ENCODE measurements around the gene FBXL20. TPM values are rescaled to one million over a fixed set of nuclear protein-coding genes. Genes with fewer than 3 reads are reported as not detected.
"Not testable (repeated sequence)": the region's sequence is repeated elsewhere in the genome, so short reads cannot be mapped to it uniquely, and the experiment has no call there.

Gene FBXL20
- total RNA-seq, 2 experiments from 2014 or later: 17.4 to 18.3 TPM

- ChIA-PET CTCF (interaction anchor here (1.1 kb wide), 1 partner anchor 212 kb away, joined by 3 read pairs; no protein-coding TSS in a partner anchor), POLR2A (no interaction called here)
- no peak for DNase-seq
- Mint-ChIP-seq H3K27me3 (no peaks in the 10 kb centered on the region), H3K9me3 (no peaks in the 10 kb centered on the region), H3K4me1 (ENCODE audit: low read depth) (peaks cover 26% of the 10 kb centered on the region), H3K27ac (no peak overlapping the region), H3K36me3 (no peaks in the 10 kb centered on the region), H3K4me3 (no peak overlapping the region)
- intact Hi-C loops (cut with micrococcal nuclease): no loop called here
Measured at GRCh38 chr17:39376434-39376833, 25.0 kb downstream of the FBXL20 start.

GRCh38 chr17:39367805-39368204 is 33.6 kb downstream of the FBXL20 start:
- intact Hi-C loops (cut with micrococcal nuclease); H3K36me3 Mint-ChIP-seq; POLR2A ChIA-PET; H3K27ac Mint-ChIP-seq; DNase-seq; CTCF ChIA-PET; H3K4me3 Mint-ChIP-seq; H3K27me3 Mint-ChIP-seq; H3K9me3 Mint-ChIP-seq; H3K4me1 Mint-ChIP-seq (ENCODE audit: low read depth): not testable (repeated sequence)

- no peak overlapping the region for H3K4me3 Mint-ChIP-seq
- H3K36me3 Mint-ChIP-seq: no peaks in the 10 kb centered on the region
- ChIA-PET CTCF (interaction anchor here (1.6 kb wide), 1 partner anchor 82 kb away, joined by 4 read pairs; no protein-coding TSS in a partner anchor), POLR2A (no interaction called here)
- no peak for DNase-seq
- no peaks in the 10 kb centered on the region for H3K9me3 Mint-ChIP-seq
- intact Hi-C loops (cut with micrococcal nuclease): no loop called here
- no peak overlapping the region for H3K27ac Mint-ChIP-seq
- H3K27me3 Mint-ChIP-seq: no peaks in the 10 kb centered on the region
- no peaks in the 10 kb centered on the region for H3K4me1 Mint-ChIP-seq (ENCODE audit: low read depth)
Measured at GRCh38 chr17:39365872-39366271, 35.6 kb downstream of the FBXL20 start.

GRCh38 chr17:39365242-39365641 is 36.2 kb downstream of the FBXL20 start:
- intact Hi-C loops (cut with micrococcal nuclease): no loop called here
- ChIA-PET CTCF (no interaction called here), POLR2A (no interaction called here)
- Mint-ChIP-seq H3K27me3 (no peaks in the 10 kb centered on the region), H3K9me3 (no peaks in the 10 kb centered on the region), H3K27ac (no peak overlapping the region), H3K4me1 (ENCODE audit: low read depth) (peaks cover 4% of the 10 kb centered on the region), H3K36me3 (no peaks in the 10 kb centered on the region), H3K4me3 (no peak overlapping the region)
- no peak for DNase-seq

GRCh38 chr17:39364236-39365025 is 37.0 kb downstream of the FBXL20 start:
- Mint-ChIP-seq H3K36me3 (no peaks in the 10 kb centered on the region), H3K27me3 (no peaks in the 10 kb centered on the region), H3K4me3 (no peak overlapping the region), H3K27ac (no peak overlapping the region), H3K9me3 (no peaks in the 10 kb centered on the region), H3K4me1 (ENCODE audit: low read depth) (peaks cover 6% of the 10 kb centered on the region)
- intact Hi-C loops (cut with micrococcal nuclease): no loop called here
- no peak for DNase-seq
- ChIA-PET POLR2A (no interaction called here), CTCF (no interaction called here)

- intact Hi-C loops (cut with micrococcal nuclease): no loop called here
Measured at GRCh38 chr17:39361064-39361463, 40.4 kb downstream of the FBXL20 start.

GRCh38 chr17:39360537-39360936 is 40.9 kb downstream of the FBXL20 start:
- CTCF ChIA-PET: no interaction called here
- no peak for DNase-seq
- Mint-ChIP-seq H3K4me1 (ENCODE audit: low read depth) (peaks cover 6% of the 10 kb centered on the region), H3K27ac (no peak overlapping the region), H3K9me3 (no peaks in the 10 kb centered on the region), H3K27me3 (no peaks in the 10 kb centered on the region), H3K4me3 (no peak overlapping the region), H3K36me3 (no peaks in the 10 kb centered on the region)
- intact Hi-C loops (cut with micrococcal nuclease): no loop called here
- POLR2A ChIA-PET: no interaction called here

More at GRCh38 chr17:39361064-39361463, 40.4 kb downstream of the FBXL20 start:
- no peak for DNase-seq
- Mint-ChIP-seq H3K27ac (no peak overlapping the region), H3K36me3 (no peaks in the 10 kb centered on the region), H3K27me3 (no peaks in the 10 kb centered on the region), H3K9me3 (no peaks in the 10 kb centered on the region), H3K4me3 (no peak overlapping the region), H3K4me1 (ENCODE audit: low read depth) (peaks cover 6% of the 10 kb centered on the region)
- ChIA-PET POLR2A (no interaction called here), CTCF (no interaction called here)

GRCh38 chr17:39359994-39360393 is 41.4 kb downstream of the FBXL20 start:
- ChIA-PET CTCF (no interaction called here), POLR2A (no interaction called here)
- peaks cover 6% of the 10 kb centered on the region for H3K4me1 Mint-ChIP-seq (ENCODE audit: low read depth)
- no peak for DNase-seq
- H3K27ac Mint-ChIP-seq: no peak overlapping the region
- intact Hi-C loops (cut with micrococcal nuclease): no loop called here
- no peaks in the 10 kb centered on the region for H3K9me3 Mint-ChIP-seq
- no peak overlapping the region for H3K4me3 Mint-ChIP-seq
- H3K36me3 Mint-ChIP-seq: no peaks in the 10 kb centered on the region
- H3K27me3 Mint-ChIP-seq: no peaks in the 10 kb centered on the region

- Mint-ChIP-seq H3K4me1 (ENCODE audit: low read depth) (peaks cover 6% of the 10 kb centered on the region), H3K27ac (no peak overlapping the region), H3K9me3 (no peaks in the 10 kb centered on the region), H3K36me3 (no peaks in the 10 kb centered on the region), H3K4me3 (no peak overlapping the region), H3K27me3 (no peaks in the 10 kb centered on the region)
- ChIA-PET POLR2A (interaction anchor here (1.1 kb wide), 1 partner anchor 48 kb away, joined by 3 read pairs; no protein-coding TSS in a partner anchor), CTCF (no interaction called here)
- intact Hi-C loops (cut with micrococcal nuclease): no loop called here
- no peak for DNase-seq
Measured at GRCh38 chr17:39357986-39358385, 43.4 kb downstream of the FBXL20 start.

GRCh38 chr17:39357488-39357887 is 43.9 kb downstream of the FBXL20 start:
- Mint-ChIP-seq H3K27me3 (no peaks in the 10 kb centered on the region), H3K9me3 (no peaks in the 10 kb centered on the region), H3K27ac (no peak overlapping the region), H3K36me3 (no peaks in the 10 kb centered on the region), H3K4me3 (no peak overlapping the region), H3K4me1 (ENCODE audit: low read depth) (peaks cover 6% of the 10 kb centered on the region)
- CTCF ChIA-PET: no interaction called here
- intact Hi-C loops (cut with micrococcal nuclease): no loop called here
- DNase-seq: no peak
- POLR2A ChIA-PET: no interaction called here

GRCh38 chr17:39352986-39353385 is 48.4 kb downstream of the FBXL20 start:
- H3K4me1 Mint-ChIP-seq (ENCODE audit: low read depth): peaks cover 2% of the 10 kb centered on the region
- POLR2A ChIA-PET: no interaction called here

GRCh38 chr17:39352511-39352910 is 48.9 kb downstream of the FBXL20 start:
- Mint-ChIP-seq H3K36me3 (peaks cover 1% of the 10 kb centered on the region), H3K4me1 (ENCODE audit: low read depth) (peaks cover 2% of the 10 kb centered on the region), H3K9me3 (no peaks in the 10 kb centered on the region), H3K27ac (no peak overlapping the region), H3K4me3 (no peak overlapping the region), H3K27me3 (no peaks in the 10 kb centered on the region)
- CTCF ChIA-PET: no interaction called here
- POLR2A ChIA-PET: no interaction called here
- DNase-seq: no peak
- intact Hi-C loops (cut with micrococcal nuclease): no loop called here

More at GRCh38 chr17:39352986-39353385, 48.4 kb downstream of the FBXL20 start:
- DNase-seq: no peak
- no peak overlapping the region for H3K4me3 Mint-ChIP-seq
- CTCF ChIA-PET: no interaction called here
- H3K27ac Mint-ChIP-seq: no peak overlapping the region
- H3K36me3 Mint-ChIP-seq: no peaks in the 10 kb centered on the region
- no peaks in the 10 kb centered on the region for H3K9me3 Mint-ChIP-seq
- H3K27me3 Mint-ChIP-seq: no peaks in the 10 kb centered on the region
- intact Hi-C loops (cut with micrococcal nuclease): no loop called here

GRCh38 chr17:39351508-39351907 is 49.9 kb downstream of the FBXL20 start:
- no peak overlapping the region for H3K27ac Mint-ChIP-seq
- CTCF ChIA-PET: no interaction called here
- H3K9me3 Mint-ChIP-seq: no peaks in the 10 kb centered on the region
- H3K36me3 Mint-ChIP-seq: peaks cover 3% of the 10 kb centered on the region
- intact Hi-C loops (cut with micrococcal nuclease): no loop called here
- POLR2A ChIA-PET: no interaction called here
- no peaks in the 10 kb centered on the region for H3K27me3 Mint-ChIP-seq
- no peak overlapping the region for H3K4me3 Mint-ChIP-seq
- no peak for DNase-seq
- peaks cover 2% of the 10 kb centered on the region for H3K4me1 Mint-ChIP-seq (ENCODE audit: low read depth)

All from activated CD4-positive, alpha-beta memory T cell treated with anti-CD3 and anti-CD28 coated beads for 36 hours (primary cell).